GM19324 (cell line): Measurements from ENCODE around the gene MED1.
"Not testable (repeated sequence)": the region's sequence is repeated elsewhere in the genome, so short reads cannot be mapped to it uniquely, and the experiment has no call there.

Experiments used
- ATAC-seq: cut with Tn5 transposase; IDR thresholded peaks from one replicate; pipeline ENCODE4 v1.9.1; 2021; ENCODE audit warnings: mild to moderate bottlenecking, moderate library complexity; ENCODE audit not compliant: unreplicated experiment, low FRiP score

The MED1 gene, protein sequence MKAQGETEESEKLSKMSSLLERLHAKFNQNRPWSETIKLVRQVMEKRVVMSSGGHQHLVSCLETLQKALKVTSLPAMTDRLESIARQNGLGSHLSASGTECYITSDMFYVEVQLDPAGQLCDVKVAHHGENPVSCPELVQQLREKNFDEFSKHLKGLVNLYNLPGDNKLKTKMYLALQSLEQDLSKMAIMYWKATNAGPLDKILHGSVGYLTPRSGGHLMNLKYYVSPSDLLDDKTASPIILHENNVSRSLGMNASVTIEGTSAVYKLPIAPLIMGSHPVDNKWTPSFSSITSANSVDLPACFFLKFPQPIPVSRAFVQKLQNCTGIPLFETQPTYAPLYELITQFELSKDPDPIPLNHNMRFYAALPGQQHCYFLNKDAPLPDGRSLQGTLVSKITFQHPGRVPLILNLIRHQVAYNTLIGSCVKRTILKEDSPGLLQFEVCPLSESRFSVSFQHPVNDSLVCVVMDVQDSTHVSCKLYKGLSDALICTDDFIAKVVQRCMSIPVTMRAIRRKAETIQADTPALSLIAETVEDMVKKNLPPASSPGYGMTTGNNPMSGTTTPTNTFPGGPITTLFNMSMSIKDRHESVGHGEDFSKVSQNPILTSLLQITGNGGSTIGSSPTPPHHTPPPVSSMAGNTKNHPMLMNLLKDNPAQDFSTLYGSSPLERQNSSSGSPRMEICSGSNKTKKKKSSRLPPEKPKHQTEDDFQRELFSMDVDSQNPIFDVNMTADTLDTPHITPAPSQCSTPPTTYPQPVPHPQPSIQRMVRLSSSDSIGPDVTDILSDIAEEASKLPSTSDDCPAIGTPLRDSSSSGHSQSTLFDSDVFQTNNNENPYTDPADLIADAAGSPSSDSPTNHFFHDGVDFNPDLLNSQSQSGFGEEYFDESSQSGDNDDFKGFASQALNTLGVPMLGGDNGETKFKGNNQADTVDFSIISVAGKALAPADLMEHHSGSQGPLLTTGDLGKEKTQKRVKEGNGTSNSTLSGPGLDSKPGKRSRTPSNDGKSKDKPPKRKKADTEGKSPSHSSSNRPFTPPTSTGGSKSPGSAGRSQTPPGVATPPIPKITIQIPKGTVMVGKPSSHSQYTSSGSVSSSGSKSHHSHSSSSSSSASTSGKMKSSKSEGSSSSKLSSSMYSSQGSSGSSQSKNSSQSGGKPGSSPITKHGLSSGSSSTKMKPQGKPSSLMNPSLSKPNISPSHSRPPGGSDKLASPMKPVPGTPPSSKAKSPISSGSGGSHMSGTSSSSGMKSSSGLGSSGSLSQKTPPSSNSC (N-terminal part only)

DNA sequence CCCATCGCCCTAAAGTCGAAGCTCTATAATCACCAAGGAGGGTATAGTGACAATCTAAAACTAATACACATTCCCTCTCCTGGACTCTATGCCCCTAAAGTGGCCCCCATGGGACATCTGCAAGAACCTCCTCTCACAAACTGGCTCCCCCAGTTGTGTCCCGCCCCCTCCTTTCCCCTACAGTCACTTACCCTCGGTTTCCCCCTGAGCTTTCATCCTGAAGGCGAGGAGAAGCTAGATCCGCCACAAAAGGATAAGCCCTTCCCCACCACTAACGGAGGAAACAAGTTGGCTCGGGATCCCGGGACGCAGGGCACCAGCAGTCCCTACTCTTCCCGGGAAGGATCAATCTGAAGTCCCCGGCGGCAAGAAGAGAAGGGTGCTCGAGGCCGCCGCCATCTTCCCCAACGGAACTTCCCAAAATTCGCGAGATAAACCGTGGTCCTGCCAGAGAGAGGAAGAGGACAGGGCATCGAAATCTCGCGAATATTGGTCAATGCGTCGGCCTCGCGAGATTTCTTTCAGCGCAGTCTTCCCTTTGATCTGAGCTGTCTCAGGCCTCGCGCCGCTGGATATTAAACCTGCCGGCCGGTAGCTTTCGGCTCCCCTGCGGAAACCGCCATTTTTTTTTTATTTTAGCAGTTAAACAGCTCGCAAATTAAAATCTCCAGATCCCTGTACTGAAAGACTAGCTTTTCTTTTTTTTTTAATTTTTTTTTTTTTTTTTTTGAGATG, at the start of gene MED1:
TSS of gene MED1 (minus strand) at position 417 of the 735 bp plus-strand sequence. CDS start at position 216, 201 bp downstream.
- ATAC-seq = peak; percentile 93

GRCh38 chr17:39496921-39497320, 45.9 kb upstream of the MED1 start:
- not testable (repeated sequence) for ATAC-seq

DNA sequence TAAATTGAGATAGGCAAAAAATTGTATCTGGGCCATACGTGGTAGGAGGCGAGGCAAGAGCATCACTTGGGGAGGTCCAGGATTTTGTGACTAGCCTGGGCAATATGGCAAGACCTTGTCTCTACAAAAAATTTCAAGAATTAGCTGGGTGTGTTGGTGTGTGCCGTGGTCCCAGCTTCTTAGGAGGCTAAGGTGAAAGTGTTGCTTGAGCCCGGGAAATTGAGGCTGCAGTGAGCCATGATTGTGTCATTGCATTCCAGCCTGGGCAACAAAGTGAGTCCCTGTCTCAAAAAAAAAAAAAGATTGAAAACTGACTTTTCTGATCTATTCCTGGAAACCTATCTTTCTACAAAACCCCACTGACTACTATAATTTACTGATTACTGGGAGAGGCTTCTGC, 36.9 kb upstream of the MED1 start:
- no peak for ATAC-seq

- ATAC-seq = not testable (repeated sequence)
Measured at GRCh38 chr17:39487490-39487889, 36.4 kb upstream of the MED1 start.

DNA sequence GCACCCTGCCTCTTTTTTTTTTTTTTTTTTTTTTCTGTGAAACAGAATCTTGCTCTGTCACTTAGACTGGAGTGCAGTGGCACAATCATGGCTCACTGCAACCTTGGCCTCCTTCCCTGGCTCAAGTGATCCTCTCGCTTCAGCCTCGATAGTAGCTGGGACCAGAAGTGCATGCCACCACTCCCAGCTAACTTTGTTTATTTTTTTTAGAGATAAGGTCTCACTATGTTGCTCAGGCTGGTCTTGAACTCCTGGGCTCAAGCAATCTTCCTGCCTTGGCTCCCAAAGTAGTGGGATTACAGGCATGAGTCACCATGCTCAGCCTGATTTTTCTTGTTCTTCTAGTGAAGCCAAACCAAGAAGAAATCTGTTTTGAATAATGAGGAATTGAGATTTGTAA, 35.2 kb upstream of the MED1 start:
- ATAC-seq = no peak

DNA sequence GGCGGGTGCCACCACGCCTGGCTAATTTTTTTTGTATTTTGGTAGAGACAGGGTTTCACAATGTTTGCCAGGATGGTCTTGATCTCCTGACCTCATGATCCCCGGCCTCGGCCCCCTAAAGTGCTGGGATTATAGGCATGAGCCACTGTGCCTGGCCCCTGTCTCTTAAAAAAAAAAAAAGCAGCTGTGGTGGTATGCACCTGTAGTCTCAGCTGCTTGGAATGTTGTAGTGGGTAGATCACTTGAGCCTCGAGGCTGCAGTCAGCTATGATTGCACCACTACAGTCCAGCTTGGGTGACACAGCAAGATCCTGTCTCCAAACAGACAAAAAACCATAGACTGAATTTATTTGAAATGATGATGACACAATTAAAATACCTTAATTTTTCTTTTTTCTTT, 34.5 kb upstream of the MED1 start:
- ATAC-seq = no peak

GRCh38 chr17:39484178-39484577, 33.1 kb upstream of the MED1 start:
- ATAC-seq = no peak

DNA sequence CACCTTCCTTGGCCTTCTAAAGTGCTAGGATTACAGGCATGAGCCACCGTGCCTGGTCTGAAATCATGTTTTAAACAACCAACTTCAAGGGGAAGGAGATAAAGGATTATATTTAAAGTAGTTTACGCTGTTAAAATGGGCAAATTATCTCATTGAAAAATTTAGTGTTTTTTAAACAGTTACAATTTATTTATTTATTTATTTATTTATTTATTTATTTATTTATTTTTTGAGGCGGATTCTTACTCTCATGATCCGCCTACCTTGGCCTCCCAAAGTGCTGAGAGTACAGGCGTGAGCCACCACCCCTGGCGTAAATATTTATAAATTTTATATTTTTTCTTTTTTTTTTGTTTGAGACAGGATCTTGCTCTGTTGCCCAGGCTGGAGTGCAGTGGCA, 32.4 kb upstream of the MED1 start:
- no peak for ATAC-seq

DNA sequence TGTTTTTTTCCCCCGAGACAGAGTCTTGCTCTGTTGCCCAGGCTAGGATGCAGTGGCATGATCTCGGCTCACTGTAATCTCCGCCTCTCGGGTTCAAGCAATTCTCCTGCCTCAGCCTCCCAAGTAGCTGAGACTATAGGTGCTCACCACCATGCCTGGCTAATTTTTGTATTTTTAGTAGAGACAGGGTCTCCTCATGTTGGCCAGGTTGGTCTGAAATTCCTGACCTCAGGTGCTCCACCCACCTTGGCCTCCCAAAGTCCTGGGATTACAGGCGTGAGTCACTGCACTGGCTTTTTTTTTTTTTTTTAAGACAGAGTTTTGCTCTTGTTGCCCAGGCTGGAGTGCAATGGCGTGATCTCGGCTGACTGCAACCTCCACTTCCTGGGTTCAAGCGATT, 28.6 kb upstream of the MED1 start:
- not testable (repeated sequence) for ATAC-seq

GRCh38 chr17:39473310-39473709, 22.2 kb upstream of the MED1 start:
- ATAC-seq = no peak

- ATAC-seq = not testable (repeated sequence)
Measured at GRCh38 chr17:39468610-39469009, 17.5 kb upstream of the MED1 start.

- not testable (repeated sequence) for ATAC-seq
Measured at GRCh38 chr17:39464639-39465181, 13.6 kb upstream of the MED1 start.

DNA sequence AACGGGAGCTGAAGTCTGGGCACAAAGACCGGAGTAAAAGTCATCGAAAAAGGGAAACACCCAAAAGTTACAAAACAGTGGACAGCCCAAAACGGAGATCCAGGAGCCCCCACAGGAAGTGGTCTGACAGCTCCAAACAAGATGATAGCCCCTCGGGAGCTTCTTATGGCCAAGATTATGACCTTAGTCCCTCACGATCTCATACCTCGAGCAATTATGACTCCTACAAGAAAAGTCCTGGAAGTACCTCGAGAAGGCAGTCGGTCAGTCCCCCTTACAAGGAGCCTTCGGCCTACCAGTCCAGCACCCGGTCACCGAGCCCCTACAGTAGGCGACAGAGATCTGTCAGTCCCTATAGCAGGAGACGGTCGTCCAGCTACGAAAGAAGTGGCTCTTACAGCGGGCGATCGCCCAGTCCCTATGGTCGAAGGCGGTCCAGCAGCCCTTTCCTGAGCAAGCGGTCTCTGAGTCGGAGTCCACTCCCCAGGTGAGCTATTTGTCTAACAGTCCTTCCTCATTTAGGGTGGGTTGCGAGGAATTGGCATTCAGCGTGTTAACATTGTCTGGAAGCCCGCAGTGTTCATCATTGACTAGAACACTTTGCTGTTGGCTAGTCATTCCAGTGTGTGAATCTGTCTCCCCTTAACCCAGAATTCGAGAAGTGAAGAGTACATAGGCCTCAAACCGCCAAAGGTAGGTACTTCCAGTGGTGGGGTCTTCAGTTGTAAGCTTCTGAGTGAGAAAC, 11.7 kb upstream of the MED1 start:
- no peak for ATAC-seq

GRCh38 chr17:39461926-39462569, 11.0 kb upstream of the MED1 start:
- ATAC-seq = no peak

- peak; percentile 73 for ATAC-seq
Measured at GRCh38 chr17:39461113-39461925, 10.3 kb upstream of the MED1 start, which contains the start of gene CDK12. Gene CDK12 (plus strand): TSS chr17:39461486. CDS start chr17:39462072, 586 bp downstream.

GRCh38 chr17:39455919-39456318, 4.9 kb upstream of the MED1 start:
- ATAC-seq = no peak

GRCh38 chr17:39450051-39450450, 1.0 kb downstream of the MED1 start:
- ATAC-seq = no peak

- no peak for ATAC-seq
Measured at GRCh38 chr17:39447561-39447960, 3.5 kb downstream of the MED1 start.
